K562 (cell line): Measurements from ENCODE around the gene HLF.

Source experiments
- ATF2 ChIP-seq: sonication (generic); formaldehyde crosslinking; IDR thresholded peaks from 2 replicates; pipeline ENCODE4 v1.8.1; 2022; ENCODE audit warnings: missing genetic modification reagents
- ATF7 ChIP-seq: fragments of 450-650 bp; IDR thresholded peaks from 2 replicates; pipeline ENCODE4 v1.7.1; 2014; ENCODE audit warnings: mild to moderate bottlenecking, moderate library complexity
- CTCF ChIP-seq, 3 experiments: IDR thresholded peaks in 2 of 3; conservative IDR thresholded peaks in 1 of 3; 2 replicates each; pipeline ENCODE4 v1.5.1; 2011 to 2012; ENCODE audit warnings: low read length in 3 of 3, mild to moderate bottlenecking in 3 of 3, control low read depth in 2 of 3, improper control_type of control experiment in 1 of 3, inconsistent platforms in 1 of 3, low read depth in 1 of 3, mixed read lengths in 1 of 3, moderate library complexity in 1 of 3; ENCODE audit not compliant: insufficient read depth in 2 of 3
- ESRRA ChIP-seq: fragments of 450-650 bp; IDR thresholded peaks from 2 replicates; pipeline ENCODE4 v1.6.1; 2014; ENCODE audit warnings: low read depth, mild to moderate bottlenecking, moderate library complexity, borderline replicate concordance
- HMGXB4 ChIP-seq: sonication (generic); formaldehyde crosslinking; IDR thresholded peaks from 2 replicates; pipeline ENCODE4 v1.8.1; 2023; ENCODE audit warnings: mild to moderate bottlenecking, missing genetic modification reagents
- NCOR1 ChIP-seq: fragments of 450-650 bp; IDR thresholded peaks from 2 replicates; pipeline ENCODE4 v1.6.1; 2016; ENCODE audit warnings: mild to moderate bottlenecking, moderate library complexity
- NFXL1 ChIP-seq: fragments of 450-650 bp; formaldehyde crosslinking; IDR thresholded peaks from 2 replicates; pipeline ENCODE4 v1.4.0; 2021; ENCODE audit warnings: mild to moderate bottlenecking
- PHF8 ChIP-seq: fragments of 200-600 bp; sonication (generic); IDR thresholded peaks from 2 replicates; pipeline ENCODE4 v1.6.1; 2012; ENCODE audit warnings: mixed run types, mild to moderate bottlenecking, inconsistent platforms, low read length, moderate library complexity, borderline replicate concordance
- POLR2A ChIP-seq: fragments of 450-650 bp; conservative IDR thresholded peaks from 2 replicates; pipeline ENCODE4 v1.6.1; 2016
- RFX5 ChIP-seq: IDR thresholded peaks from 2 replicates; pipeline ENCODE4 v1.6.1; 2011; ENCODE audit warnings: low read depth, mild to moderate bottlenecking, improper control_type of control experiment, low read length
- ZNF140 ChIP-seq: fragments of 250-450 bp; sonication (Bioruptor Pico); IDR thresholded peaks from 2 replicates; pipeline ENCODE4 v1.8.0; 2021; ENCODE audit warnings: moderate library complexity, mild to moderate bottlenecking, inconsistent platforms
- ZNF583 ChIP-seq: fragments of 250-450 bp; sonication (Bioruptor Pico); IDR thresholded peaks from 2 replicates; pipeline ENCODE4 v1.4.0; 2020

GRCh38 chr17:55224746-55225145 lies 40.0 kb upstream of the HLF start:
- TF ChIP-seq ATF2 (CRISPR knock-in tag) (no peak), CTCF (IDR thresholded peaks at IDR 0.05 in 2 of 3, conservative IDR thresholded peaks at IDR 0.05 in 1 of 3; ENCODE audit: insufficient read depth in 2 of 3, low read depth in 1 of 3, low read length in 3 of 3) (no peak), HMGXB4 (CRISPR knock-in tag) (no peak), RFX5 (no peak), PHF8 (no peak), NFXL1 (CRISPR knock-in tag) (no peak), NCOR1 (no peak), ZNF140 (CRISPR knock-in tag) (no peak), ESRRA (no peak), POLR2A (no peak), ZNF583 (no peak), ATF7 (no peak)
